Naive thymus-derived CD4-positive, alpha-beta T cell (primary cell): ENCODE measurements around the gene FXYD1. TPM values are rescaled to one million over a fixed set of nuclear protein-coding genes. Genes with fewer than 3 reads are reported as not detected.
A peak's percentile ranks its signal among the peaks of the same experiment; 100 is the strongest.

Experiments
- ATAC-seq: fragments of 150-1000 bp; cut with Tn5 transposase; 2 replicates; pipeline ENCODE4 v1.10.0; 2021; ENCODE audit warnings: mild to moderate bottlenecking, moderate library complexity
- CTCF ChIA-PET: fragments of 350-600 bp; sonication (Branson Sonifier 250); formaldehyde crosslinking; loops from one replicate; lab custom pipeline; 2021; ENCODE audit warnings: antibody characterized with exemption; lab: Charles Lee
- POLR2A ChIA-PET: fragments of 350-600 bp; sonication (Branson Sonifier 250); formaldehyde crosslinking; loops from one replicate; lab custom pipeline; 2021; ENCODE audit warnings: antibody characterized with exemption, inconsistent platforms; lab: Charles Lee
- DNase-seq, 9 donors: peaks; one replicate each; pipeline versions ENCODE4 v3.0.0 to v3.0.0-alpha.2; 2020 to 2022; ENCODE audit warnings: mixed read lengths in 1 of 9
- H3K27ac ChIP-seq: one replicate; pipeline ENCODE4 v1.7.0; 2013; ENCODE audit warnings: mild to moderate bottlenecking, low read depth, low read length, moderate library complexity
- H3K27me3 ChIP-seq, 2 donors: one replicate each; pipeline ENCODE4 v1.7.0; 2013; ENCODE audit warnings: low read length in 2 of 2, mild to moderate bottlenecking in 2 of 2, moderate library complexity in 2 of 2; ENCODE audit not compliant: control insufficient read depth in 2 of 2, insufficient read depth in 2 of 2
- H3K36me3 ChIP-seq, 3 experiments: 1 replicate in 2 of 3; 2 replicates in 1 of 3; pipeline ENCODE4 v1.7.0; 2013; ENCODE audit warnings: low read length in 3 of 3, mild to moderate bottlenecking in 3 of 3, moderate library complexity in 1 of 3; ENCODE audit not compliant: insufficient read depth in 3 of 3, control insufficient read depth in 2 of 3
- H3K4me1 ChIP-seq, 2 donors: one replicate each; pipeline ENCODE4 v1.7.0; 2013; ENCODE audit warnings: low read length in 2 of 2, mild to moderate bottlenecking in 2 of 2, moderate library complexity in 1 of 2; ENCODE audit not compliant: control insufficient read depth in 2 of 2, insufficient read depth in 2 of 2
- H3K4me3 ChIP-seq: 2 replicates; pipeline ENCODE4 v1.7.0; 2013; ENCODE audit warnings: mild to moderate bottlenecking, low read length
- H3K9me3 ChIP-seq, 3 experiments: 1 replicate in 2 of 3; 2 replicates in 1 of 3; pipeline ENCODE4 v1.7.0; 2013; ENCODE audit warnings: low read length in 3 of 3; ENCODE audit not compliant: control insufficient read depth in 2 of 3
- H3K27ac Mint-ChIP-seq, 9 donors: one replicate each; pipeline ENCODE4 v1.8.0; 2020 to 2022; ENCODE audit warnings: mixed read lengths in 9 of 9, mild to moderate bottlenecking in 8 of 9, moderate library complexity in 5 of 9, inconsistent platforms in 2 of 9
- H3K27me3 Mint-ChIP-seq, 5 donors: one replicate each; pipeline ENCODE4 v1.8.0; 2021 to 2022; ENCODE audit warnings: mixed read lengths in 5 of 5, mild to moderate bottlenecking in 1 of 5
- H3K36me3 Mint-ChIP-seq, 5 donors: one replicate each; pipeline ENCODE4 v1.8.0; 2020 to 2022; ENCODE audit warnings: mixed read lengths in 5 of 5, mild to moderate bottlenecking in 3 of 5, inconsistent platforms in 1 of 5
- H3K4me1 Mint-ChIP-seq, 7 donors: one replicate each; pipeline ENCODE4 v1.8.0; 2020 to 2022; ENCODE audit warnings: mixed read lengths in 7 of 7, mild to moderate bottlenecking in 3 of 7, inconsistent platforms in 1 of 7
- H3K4me3 Mint-ChIP-seq, 10 donors: one replicate each; pipeline ENCODE4 v1.8.0; 2020 to 2022; ENCODE audit warnings: mild to moderate bottlenecking in 10 of 10, mixed read lengths in 10 of 10, moderate library complexity in 6 of 10, inconsistent platforms in 2 of 10
- H3K9me3 Mint-ChIP-seq, 11 donors: one replicate each; pipeline ENCODE4 v1.8.0; 2020 to 2022; ENCODE audit warnings: mixed read lengths in 11 of 11, mild to moderate bottlenecking in 4 of 11, inconsistent platforms in 1 of 11, moderate library complexity in 1 of 11
- intact Hi-C, 2 donors: fragments of 100-400 bp; cut with micrococcal nuclease; formaldehyde crosslinking; loops; one replicate each; pipeline ENCODE4 v1.15.1; 2023
- polyA plus RNA-seq, 2 donors: library from polyadenylated mRNA; unstranded; fragments of 300-500 nt; fragmentation: Illumina TruSeq; gene quantifications; one replicate each; pipeline ENCODE4 v1.2.3, GENCODE V29; 2021
- total RNA-seq, 6 experiments: library from RNA in 5 of 6; stranded (reverse) in 5 of 6; gene quantifications; 1 replicate in 5 of 6; 2 replicates in 1 of 6; pipeline ENCODE4 v1.2.3 and lab custom pipeline; 2021 to 2026

FXYD1 gene
- total and polyA plus RNA-seq, 7 experiments from 2014 or later = 0.46 to 1.2 (median 0.85) TPM; not detected in 3

GRCh38 chr19:35177377-35178274 is 39.0 kb downstream of the FXYD1 start:
- peaks cover 0 to 38% (median 0%) of the 10 kb centered on the region in 5 donors for H3K36me3 Mint-ChIP-seq
- Histone ChIP-seq H3K4me3 (no peak overlapping the region), H3K27ac (no peak overlapping the region), H3K9me3 (no peaks in the 10 kb centered on the region), H3K4me1 (peaks cover 3 to 23% of the 10 kb centered on the region in 2 donors), H3K27me3 (no peaks in the 10 kb centered on the region), H3K36me3 (peaks cover 0 to 3% (median 0%) of the 10 kb centered on the region in 3 experiments)
- intact Hi-C loops = no loop called here
- peaks cover 31 to 67% (median 45%) of the 10 kb centered on the region in 7 donors for H3K4me1 Mint-ChIP-seq
- CTCF ChIA-PET = no interaction called here
- DNase-seq = no peak
- H3K27me3 Mint-ChIP-seq = no peaks in the 10 kb centered on the region
- peaks cover 0 to 13% (median 0%) of the 10 kb centered on the region in 11 donors for H3K9me3 Mint-ChIP-seq
- no peak for ATAC-seq
- peak overlapping the region in 8 of 9 donors; percentile 1 to 69 (median 48) for H3K27ac Mint-ChIP-seq
- H3K4me3 Mint-ChIP-seq = no peak overlapping the region
- POLR2A ChIA-PET = interaction anchor here (1.0 to 1.1 kb wide), 2 partner anchors 26 to 84 kb away, joined by 3 read pairs; no protein-coding TSS in a partner anchor

- DNase-seq (no peak), ATAC-seq (no peak)
- no peaks in the 10 kb centered on the region for H3K27me3 ChIP-seq
- Mint-ChIP-seq H3K4me3 (peak overlapping the region in 2 of 10 donors; percentile 31 to 75), H3K27me3 (no peaks in the 10 kb centered on the region), H3K27ac (peak overlapping the region in 4 of 9 donors; percentile 17 to 68 (median 42)), H3K4me1 (peaks cover 29 to 61% (median 42%) of the 10 kb centered on the region in 7 donors), H3K9me3 (peaks cover 0 to 18% (median 0%) of the 10 kb centered on the region in 11 donors), H3K36me3 (peaks cover 0 to 32% (median 0%) of the 10 kb centered on the region in 5 donors)
- CTCF ChIA-PET = no interaction called here
- intact Hi-C loops = no loop called here
- no peak overlapping the region for H3K4me3 ChIP-seq
- no peaks in the 10 kb centered on the region for H3K9me3 ChIP-seq
- H3K27ac ChIP-seq = no peak overlapping the region
- no peaks in the 10 kb centered on the region for H3K36me3 ChIP-seq
- POLR2A ChIA-PET = interaction anchor here (0.8 to 2.9 kb wide), 3 partner anchors 12 to 33 kb away, joined by 4 to 11 read pairs (median 6); no protein-coding TSS in a partner anchor
- H3K4me1 ChIP-seq = peaks cover 0 to 17% of the 10 kb centered on the region in 2 donors
Observed at GRCh38 chr19:35178701-35179100, 40.1 kb downstream of the FXYD1 start.

- DNase-seq = peak in 3 of 9 donors; percentile 25 to 29 (median 29)
- peaks cover 0 to 5% (median 0%) of the 10 kb centered on the region in 5 donors for H3K27me3 Mint-ChIP-seq
- peaks cover 0 to 30% (median 0%) of the 10 kb centered on the region in 5 donors for H3K36me3 Mint-ChIP-seq
- H3K36me3 ChIP-seq = no peaks in the 10 kb centered on the region
- H3K4me1 Mint-ChIP-seq = peaks cover 26 to 59% (median 41%) of the 10 kb centered on the region in 7 donors
- no peak overlapping the region for H3K27ac ChIP-seq
- no peak overlapping the region for H3K4me3 ChIP-seq
- peak overlapping the region in 9 of 10 donors; percentile 22 to 75 (median 58) for H3K4me3 Mint-ChIP-seq
- peak overlapping the region; percentile 17 to 88 (median 53) for H3K27ac Mint-ChIP-seq
- H3K9me3 ChIP-seq = no peaks in the 10 kb centered on the region
- no peak for ATAC-seq
- ChIA-PET POLR2A (interaction anchor here (0.6 to 2.9 kb wide), 11 partner anchors 8 to 302 kb away, joined by 3 to 13 read pairs (median 5); partner anchors contain the start of gene FXYD5), CTCF (interaction anchor here (0.5 to 1.0 kb wide), 2 partner anchors 17 to 31 kb away, joined by 3 to 4 read pairs; no protein-coding TSS in a partner anchor)
- H3K27me3 ChIP-seq = no peaks in the 10 kb centered on the region
- peaks cover 0 to 14% of the 10 kb centered on the region in 2 donors for H3K4me1 ChIP-seq
- H3K9me3 Mint-ChIP-seq = peaks cover 0 to 23% (median 4%) of the 10 kb centered on the region in 11 donors
- intact Hi-C loops = no loop called here
Observed at GRCh38 chr19:35179830-35180229, 41.2 kb downstream of the FXYD1 start.

- H3K27me3 ChIP-seq = no peaks in the 10 kb centered on the region
- peak overlapping the region in 2 of 9 donors; percentile 2 to 13 for H3K27ac Mint-ChIP-seq
- no peak overlapping the region for H3K4me3 ChIP-seq
- peaks cover 0 to 14% of the 10 kb centered on the region in 2 donors for H3K4me1 ChIP-seq
- peaks cover 20 to 48% (median 36%) of the 10 kb centered on the region in 7 donors for H3K4me1 Mint-ChIP-seq
- H3K36me3 ChIP-seq = no peaks in the 10 kb centered on the region
- peaks cover 0 to 23% (median 4%) of the 10 kb centered on the region in 11 donors for H3K9me3 Mint-ChIP-seq
- peaks cover 0 to 28% (median 0%) of the 10 kb centered on the region in 5 donors for H3K36me3 Mint-ChIP-seq
- intact Hi-C loops = no loop called here
- DNase-seq (no peak), ATAC-seq (no peak)
- CTCF ChIA-PET = no interaction called here
- peaks cover 0 to 7% (median 0%) of the 10 kb centered on the region in 5 donors for H3K27me3 Mint-ChIP-seq
- no peaks in the 10 kb centered on the region for H3K9me3 ChIP-seq
- POLR2A ChIA-PET = interaction anchor here (0.9 to 2.7 kb wide), 6 partner anchors 9 to 83 kb away, joined by 3 to 13 read pairs (median 3); no protein-coding TSS in a partner anchor
- no peak overlapping the region for H3K27ac ChIP-seq
- H3K4me3 Mint-ChIP-seq = no peak overlapping the region
Observed at GRCh38 chr19:35181387-35181786, 42.8 kb downstream of the FXYD1 start.

DNA sequence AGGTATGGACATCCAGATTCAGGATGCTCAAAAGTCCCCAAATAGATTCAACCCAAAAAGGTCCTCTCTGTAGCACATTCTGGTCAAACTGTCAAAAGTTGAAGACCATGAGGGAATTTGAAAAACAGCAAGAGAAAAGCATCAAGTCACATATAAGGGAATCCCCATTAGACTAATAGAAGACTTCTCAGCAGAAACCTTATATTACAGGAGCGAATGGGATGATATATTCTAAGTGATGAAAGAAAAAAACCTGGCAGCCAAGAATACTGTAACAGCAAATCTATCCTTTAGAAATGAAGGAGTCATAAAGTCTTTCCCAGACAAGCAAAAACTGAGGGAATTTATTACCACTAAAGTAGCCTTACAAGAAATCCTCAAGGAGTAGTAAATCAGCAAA is 45.6 kb downstream of the FXYD1 start:
- POLR2A ChIA-PET = interaction anchor here (0.8 to 1.1 kb wide), 3 partner anchors 13 to 51 kb away, joined by 3 to 4 read pairs (median 3); no protein-coding TSS in a partner anchor
- intact Hi-C loops = no loop called here
- CTCF ChIA-PET = interaction anchor here (0.6 to 1.0 kb wide), 2 partner anchors 29 to 33 kb away, joined by 3 read pairs; no protein-coding TSS in a partner anchor

GRCh38 chr19:35184884-35185283 is 46.3 kb downstream of the FXYD1 start:
- POLR2A ChIA-PET = interaction anchor here (1.1 kb wide), 1 partner anchor 13 kb away, joined by 3 read pairs; no protein-coding TSS in a partner anchor
- H3K9me3 ChIP-seq = no peaks in the 10 kb centered on the region
- no peak overlapping the region for H3K27ac ChIP-seq
- no peak overlapping the region for H3K4me3 ChIP-seq
- Mint-ChIP-seq H3K9me3 (peaks cover 0 to 15% (median 2%) of the 10 kb centered on the region in 11 donors), H3K36me3 (peaks cover 0 to 14% (median 0%) of the 10 kb centered on the region in 5 donors), H3K4me1 (peaks cover 3 to 20% (median 14%) of the 10 kb centered on the region in 7 donors), H3K4me3 (no peak overlapping the region), H3K27me3 (peaks cover 0 to 16% (median 0%) of the 10 kb centered on the region in 5 donors), H3K27ac (no peak overlapping the region)
- ATAC-seq (no peak), DNase-seq (no peak)
- intact Hi-C loops = no loop called here
- H3K36me3 ChIP-seq = no peaks in the 10 kb centered on the region
- H3K27me3 ChIP-seq = no peaks in the 10 kb centered on the region
- peaks cover 0 to 6% of the 10 kb centered on the region in 2 donors for H3K4me1 ChIP-seq
- CTCF ChIA-PET = no interaction called here

More for the DNA sequence above, 45.6 kb downstream of the FXYD1 start:
- ATAC-seq (no peak), DNase-seq (no peak)
- Histone ChIP-seq H3K4me3 (no peak overlapping the region), H3K27me3 (no peaks in the 10 kb centered on the region), H3K4me1 (peaks cover 0 to 12% of the 10 kb centered on the region in 2 donors), H3K9me3 (no peaks in the 10 kb centered on the region), H3K27ac (no peak overlapping the region), H3K36me3 (no peaks in the 10 kb centered on the region)
- Mint-ChIP-seq H3K36me3 (peaks cover 0 to 15% (median 0%) of the 10 kb centered on the region in 5 donors), H3K27me3 (peaks cover 0 to 12% (median 0%) of the 10 kb centered on the region in 5 donors), H3K9me3 (peaks cover 0 to 14% (median 2%) of the 10 kb centered on the region in 11 donors), H3K4me3 (no peak overlapping the region), H3K27ac (no peak overlapping the region), H3K4me1 (peaks cover 9 to 26% (median 20%) of the 10 kb centered on the region in 7 donors)
